ENCODE measurements around the gene BCL2L2. TPM values are rescaled to one million over a fixed set of nuclear protein-coding genes. Genes with fewer than 3 reads are reported as not detected.
A peak's percentile ranks its signal among the peaks of the same experiment; 100 is the strongest.

The BCL2L2 gene
- total RNA-seq, 1 donor from 2014 or later = 22.5 TPM

DNA sequence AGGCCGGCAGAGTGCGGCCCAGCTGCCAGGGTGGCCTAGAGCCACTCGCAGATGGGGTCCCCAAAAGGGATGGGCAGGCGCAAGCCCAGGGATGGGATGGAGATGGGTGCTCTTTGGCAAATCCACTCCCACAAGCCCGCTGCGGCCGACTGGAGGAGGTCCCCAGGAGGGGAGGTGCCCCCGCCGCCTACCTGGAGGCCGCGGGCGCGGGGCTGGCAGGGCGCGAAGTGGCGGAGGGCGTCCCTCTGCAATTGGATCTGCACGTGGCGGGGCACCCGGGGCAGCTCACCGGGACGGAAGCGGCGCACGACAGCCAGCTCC, 4.7 kb upstream of the BCL2L2 start:
- peak overlapping the region; percentile 96 for H3K27ac Mint-ChIP-seq
- no peaks in the 10 kb centered on the region for H3K9me3 Mint-ChIP-seq
- H3K27me3 Mint-ChIP-seq = no peaks in the 10 kb centered on the region
- H3K4me3 Mint-ChIP-seq = peak overlapping the region; percentile 99
- TF ChIP-seq, protein P1, sequence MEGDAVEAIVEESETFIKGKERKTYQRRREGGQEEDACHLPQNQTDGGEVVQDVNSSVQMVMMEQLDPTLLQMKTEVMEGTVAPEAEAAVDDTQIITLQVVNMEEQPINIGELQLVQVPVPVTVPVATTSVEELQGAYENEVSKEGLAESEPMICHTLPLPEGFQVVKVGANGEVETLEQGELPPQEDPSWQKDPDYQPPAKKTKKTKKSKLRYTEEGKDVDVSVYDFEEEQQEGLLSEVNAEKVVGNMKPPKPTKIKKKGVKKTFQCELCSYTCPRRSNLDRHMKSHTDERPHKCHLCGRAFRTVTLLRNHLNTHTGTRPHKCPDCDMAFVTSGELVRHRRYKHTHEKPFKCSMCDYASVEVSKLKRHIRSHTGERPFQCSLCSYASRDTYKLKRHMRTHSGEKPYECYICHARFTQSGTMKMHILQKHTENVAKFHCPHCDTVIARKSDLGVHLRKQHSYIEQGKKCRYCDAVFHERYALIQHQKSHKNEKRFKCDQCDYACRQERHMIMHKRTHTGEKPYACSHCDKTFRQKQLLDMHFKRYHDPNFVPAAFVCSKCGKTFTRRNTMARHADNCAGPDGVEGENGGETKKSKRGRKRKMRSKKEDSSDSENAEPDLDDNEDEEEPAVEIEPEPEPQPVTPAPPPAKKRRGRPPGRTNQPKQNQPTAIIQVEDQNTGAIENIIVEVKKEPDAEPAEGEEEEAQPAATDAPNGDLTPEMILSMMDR (conservative IDR thresholded peaks at IDR 0.05) = no peak
- H3K4me1 Mint-ChIP-seq (ENCODE audit: unreplicated experiment) = peaks cover 17% of the 10 kb centered on the region
- H3K36me3 Mint-ChIP-seq = no peaks in the 10 kb centered on the region
- DNase-seq (ENCODE audit: extremely low spot score, unreplicated experiment) = no peak

DNA sequence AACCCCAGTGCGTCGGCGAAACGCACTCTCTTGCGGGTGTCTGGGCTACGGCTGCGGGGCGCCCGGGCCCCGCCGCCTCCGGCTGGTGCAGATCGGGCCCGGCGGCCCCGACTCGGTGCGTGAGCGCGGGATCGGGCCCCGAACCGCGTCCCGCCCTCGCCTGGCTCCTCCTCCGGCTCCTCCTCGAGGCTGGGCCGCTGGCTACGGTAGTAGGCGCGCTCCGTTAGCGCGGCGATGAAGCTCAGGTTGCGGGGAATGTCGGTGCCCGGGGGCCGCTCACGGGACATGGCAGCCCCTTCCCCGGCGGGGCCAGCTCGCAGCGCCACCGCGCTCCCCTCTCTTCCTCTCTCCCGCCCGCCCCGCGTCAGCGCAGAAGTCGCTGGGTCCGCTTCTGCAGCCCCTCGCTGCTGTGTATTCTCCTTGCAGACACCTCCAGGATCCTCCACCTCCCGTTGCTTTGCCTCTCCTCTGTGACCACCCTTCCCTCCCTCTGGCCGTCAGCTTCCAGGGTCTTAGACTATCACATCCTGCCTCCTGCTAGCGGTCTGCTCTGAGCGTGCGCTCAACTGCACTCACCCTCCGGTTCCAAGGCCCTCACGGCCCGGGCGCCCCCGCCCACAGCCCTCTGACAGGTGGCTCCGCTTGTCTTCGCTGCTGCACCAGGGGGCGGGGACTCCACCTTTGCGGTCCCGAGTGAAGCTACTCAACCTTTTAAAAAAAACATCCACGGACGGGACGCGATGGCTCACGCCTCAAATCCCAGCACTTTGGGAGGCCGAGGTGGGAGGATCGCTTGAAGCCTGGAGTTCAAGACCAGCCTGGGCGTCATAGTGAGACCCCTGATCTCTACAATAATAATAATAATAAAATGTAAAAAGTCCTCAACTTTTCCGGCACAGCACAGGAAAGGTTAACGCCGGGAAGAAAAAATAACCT, 4.1 kb upstream of the BCL2L2 start, which contains the start of gene PPP1R3E:
Gene PPP1R3E, minus strand, starts transcription at position 570 of the 936 bp plus-strand sequence. Its CDS starts 283 bp downstream, at position 287.
- H3K4me1 Mint-ChIP-seq (ENCODE audit: unreplicated experiment) = peaks cover 14% of the 10 kb centered on the region
- H3K27ac Mint-ChIP-seq = peak within 1 kb of the TSS; percentile 97
- no peaks in the 10 kb centered on the region for H3K9me3 Mint-ChIP-seq
- H3K27me3 Mint-ChIP-seq = no peaks in the 10 kb centered on the region
- TF ChIP-seq, protein P1 (conservative IDR thresholded peaks at IDR 0.05) = no peak
- peaks cover 2% of the 10 kb centered on the region for H3K36me3 Mint-ChIP-seq
- peak within 1 kb of the TSS; percentile 99 for H3K4me3 Mint-ChIP-seq
- no peak for DNase-seq (ENCODE audit: extremely low spot score, unreplicated experiment)

DNA sequence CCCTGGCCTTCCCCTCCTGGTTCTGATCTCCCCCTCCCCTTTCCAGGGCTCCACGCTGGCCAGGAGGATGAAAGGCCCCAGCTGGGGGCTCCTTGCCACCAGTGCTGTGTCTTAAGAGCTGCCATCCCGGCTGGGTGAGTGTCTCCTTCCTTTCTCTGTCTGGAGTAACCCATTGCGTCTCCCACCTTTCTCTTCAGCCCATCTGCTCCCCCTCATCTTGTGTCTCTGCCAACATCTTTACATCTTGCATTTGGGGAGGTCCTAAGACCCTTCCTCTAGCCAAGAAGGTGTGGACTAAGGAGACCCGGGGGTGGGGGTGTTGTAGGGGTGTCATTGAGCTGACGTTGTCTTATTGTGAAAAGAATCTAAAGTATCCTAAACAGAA, 505 bp downstream of the BCL2L2 start:
- Mint-ChIP-seq H3K4me1 (ENCODE audit: unreplicated experiment) (peaks cover 17% of the 10 kb centered on the region), H3K9me3 (no peaks in the 10 kb centered on the region), H3K27me3 (no peaks in the 10 kb centered on the region), H3K4me3 (peak overlapping the region; percentile 97), H3K36me3 (peaks cover 6% of the 10 kb centered on the region), H3K27ac (peak overlapping the region; percentile 82)
- TF ChIP-seq, protein P1 (conservative IDR thresholded peaks at IDR 0.05) = no peak
- DNase-seq (ENCODE audit: extremely low spot score, unreplicated experiment) = no peak

DNA sequence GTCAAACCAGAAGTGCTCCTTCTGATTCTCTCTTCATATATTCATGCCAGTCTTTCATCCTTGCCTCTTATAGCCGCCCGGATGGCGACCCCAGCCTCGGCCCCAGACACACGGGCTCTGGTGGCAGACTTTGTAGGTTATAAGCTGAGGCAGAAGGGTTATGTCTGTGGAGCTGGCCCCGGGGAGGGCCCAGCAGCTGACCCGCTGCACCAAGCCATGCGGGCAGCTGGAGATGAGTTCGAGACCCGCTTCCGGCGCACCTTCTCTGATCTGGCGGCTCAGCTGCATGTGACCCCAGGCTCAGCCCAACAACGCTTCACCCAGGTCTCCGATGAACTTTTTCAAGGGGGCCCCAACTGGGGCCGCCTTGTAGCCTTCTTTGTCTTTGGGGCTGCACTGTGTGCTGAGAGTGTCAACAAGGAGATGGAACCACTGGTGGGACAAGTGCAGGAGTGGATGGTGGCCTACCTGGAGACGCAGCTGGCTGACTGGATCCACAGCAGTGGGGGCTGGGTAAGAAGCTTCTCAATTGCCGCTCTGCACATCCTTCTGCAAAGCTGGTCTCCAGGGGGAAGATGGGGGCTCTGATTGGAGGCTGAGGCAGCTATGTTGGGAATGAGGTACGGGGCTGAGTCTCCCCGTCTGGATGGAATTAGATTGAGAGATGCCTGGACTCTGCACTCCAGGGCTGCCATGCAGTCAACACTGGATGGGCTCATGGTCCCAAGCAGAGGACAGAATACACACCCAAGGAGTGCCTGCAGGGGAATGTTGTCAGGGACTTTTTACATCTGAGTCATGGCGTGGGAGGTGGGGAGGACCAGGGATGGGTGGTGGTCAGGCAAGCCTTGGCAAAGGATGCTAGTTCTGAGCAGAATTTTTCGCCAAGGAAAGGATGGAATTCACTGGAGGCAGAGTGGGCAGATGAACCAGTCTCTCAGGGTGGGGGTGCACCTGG, 1.3 kb downstream of the BCL2L2 start:
- no peak for DNase-seq (ENCODE audit: extremely low spot score, unreplicated experiment)
- Mint-ChIP-seq H3K9me3 (no peaks in the 10 kb centered on the region), H3K4me1 (ENCODE audit: unreplicated experiment) (peaks cover 17% of the 10 kb centered on the region), H3K27me3 (no peaks in the 10 kb centered on the region), H3K27ac (peak overlapping the region; percentile 82), H3K4me3 (peak overlapping the region; percentile 97), H3K36me3 (peaks cover 10% of the 10 kb centered on the region)
- TF ChIP-seq, protein P1 (conservative IDR thresholded peaks at IDR 0.05) = no peak

DNA sequence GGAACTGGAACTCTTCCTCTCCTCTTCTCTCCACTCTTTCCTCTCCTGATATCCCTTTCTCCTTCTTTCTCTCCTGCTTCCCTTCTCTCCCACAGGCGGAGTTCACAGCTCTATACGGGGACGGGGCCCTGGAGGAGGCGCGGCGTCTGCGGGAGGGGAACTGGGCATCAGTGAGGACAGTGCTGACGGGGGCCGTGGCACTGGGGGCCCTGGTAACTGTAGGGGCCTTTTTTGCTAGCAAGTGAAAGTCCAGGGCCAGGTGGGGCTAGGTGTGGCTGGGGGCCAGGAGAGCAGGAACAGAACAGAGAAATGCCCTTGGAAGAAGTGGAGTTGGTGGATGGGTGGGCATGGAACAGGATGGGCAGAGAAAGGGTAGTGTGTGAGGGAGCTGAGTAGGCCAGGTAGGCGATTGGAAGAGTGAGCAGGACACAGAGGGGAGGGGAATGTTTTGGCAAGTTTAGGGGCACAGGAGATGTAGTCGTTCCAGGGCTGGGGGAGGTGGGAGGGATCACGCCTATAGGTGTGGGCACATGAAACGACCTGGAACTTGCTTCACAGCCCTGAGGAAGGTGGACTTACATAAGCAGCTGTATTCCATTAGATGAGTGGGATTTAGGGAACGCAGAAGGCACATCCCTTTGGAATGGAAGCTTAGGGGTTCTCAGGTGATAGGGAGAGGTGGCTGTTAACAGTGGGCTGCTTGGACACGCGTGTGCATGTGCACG, 2.2 kb downstream of the BCL2L2 start:
- Mint-ChIP-seq H3K27me3 (no peaks in the 10 kb centered on the region), H3K27ac (no peak overlapping the region), H3K4me3 (peak overlapping the region; percentile 97), H3K4me1 (ENCODE audit: unreplicated experiment) (peaks cover 17% of the 10 kb centered on the region), H3K9me3 (no peaks in the 10 kb centered on the region), H3K36me3 (peaks cover 10% of the 10 kb centered on the region)
- TF ChIP-seq, protein P1 (conservative IDR thresholded peaks at IDR 0.05) = no peak
- no peak for DNase-seq (ENCODE audit: extremely low spot score, unreplicated experiment)

Data from type B pancreatic cell (in vitro differentiated cells).